Measurements from ENCODE around the gene XPR1.

DNA sequence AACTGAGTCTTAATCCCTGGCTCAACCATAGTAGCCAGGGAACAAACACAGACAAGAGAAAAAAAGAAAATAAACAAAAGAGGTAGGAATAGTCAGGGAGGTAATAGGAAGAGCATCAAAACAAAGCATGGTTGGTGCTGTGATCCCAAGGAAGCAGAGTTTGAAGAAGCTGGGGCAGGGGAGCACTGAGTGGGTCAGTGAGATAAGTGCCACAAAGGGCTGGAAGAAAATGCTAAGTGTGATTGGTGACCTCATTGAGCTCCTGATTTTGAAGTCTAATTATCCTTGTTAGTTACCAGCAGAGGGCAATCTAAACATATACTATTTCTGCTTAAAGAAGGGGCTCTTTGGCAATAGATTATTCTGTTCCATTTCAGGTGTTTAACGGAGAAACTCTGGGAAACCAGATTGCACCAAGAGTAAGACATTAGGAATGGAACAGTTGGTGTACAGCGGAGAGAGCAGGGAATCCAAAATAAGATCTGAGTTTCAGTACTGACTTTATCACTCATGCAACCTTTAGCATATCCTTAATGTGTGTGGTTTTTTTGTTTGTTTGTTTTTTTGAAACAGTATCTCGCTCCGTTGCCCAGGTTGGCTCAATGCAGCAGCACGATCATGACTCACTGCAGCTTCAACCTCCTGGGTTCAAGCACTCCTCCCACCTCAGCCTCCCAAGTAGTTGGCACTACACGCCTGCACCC lies 250.1 kb downstream of the XPR1 start:
- TF ChIP-seq, protein P1, sequence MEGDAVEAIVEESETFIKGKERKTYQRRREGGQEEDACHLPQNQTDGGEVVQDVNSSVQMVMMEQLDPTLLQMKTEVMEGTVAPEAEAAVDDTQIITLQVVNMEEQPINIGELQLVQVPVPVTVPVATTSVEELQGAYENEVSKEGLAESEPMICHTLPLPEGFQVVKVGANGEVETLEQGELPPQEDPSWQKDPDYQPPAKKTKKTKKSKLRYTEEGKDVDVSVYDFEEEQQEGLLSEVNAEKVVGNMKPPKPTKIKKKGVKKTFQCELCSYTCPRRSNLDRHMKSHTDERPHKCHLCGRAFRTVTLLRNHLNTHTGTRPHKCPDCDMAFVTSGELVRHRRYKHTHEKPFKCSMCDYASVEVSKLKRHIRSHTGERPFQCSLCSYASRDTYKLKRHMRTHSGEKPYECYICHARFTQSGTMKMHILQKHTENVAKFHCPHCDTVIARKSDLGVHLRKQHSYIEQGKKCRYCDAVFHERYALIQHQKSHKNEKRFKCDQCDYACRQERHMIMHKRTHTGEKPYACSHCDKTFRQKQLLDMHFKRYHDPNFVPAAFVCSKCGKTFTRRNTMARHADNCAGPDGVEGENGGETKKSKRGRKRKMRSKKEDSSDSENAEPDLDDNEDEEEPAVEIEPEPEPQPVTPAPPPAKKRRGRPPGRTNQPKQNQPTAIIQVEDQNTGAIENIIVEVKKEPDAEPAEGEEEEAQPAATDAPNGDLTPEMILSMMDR (IDR thresholded peaks at IDR 0.05; ENCODE audit: insufficient read depth, low read length, poor library complexity, severe bottlenecking), result peak; percentile 20
- no peak for TF ChIP-seq EZH2phosphoT487 (conservative IDR thresholded peaks at IDR 0.05; ENCODE audit: low read length)
